ENCODE data around the gene GPR82. TPM values are rescaled to one million over a fixed set of nuclear protein-coding genes. Genes with fewer than 3 reads are reported as not detected.

GPR82 gene
- total and polyA plus RNA-seq, 9 donors: 0.06 to 0.57 (median 0.13) TPM

- H3K36me3 ChIP-seq: no peaks in the 10 kb centered on the region
- no peaks in the 10 kb centered on the region for H3K4me1 ChIP-seq (ENCODE audit: insufficient read depth)
- H3K27ac ChIP-seq: no peak overlapping the region
- intact Hi-C loops (cut with DNase I): no loop called here
- no peaks in the 10 kb centered on the region for H3K9me3 ChIP-seq
- no peak overlapping the region for H3K4me3 ChIP-seq
- H3K27me3 ChIP-seq: no peaks in the 10 kb centered on the region
- 69 to 88% (median 81%) methylated on average over 1 of the region's 1 CpG for WGBS, 3 donors
- TF ChIP-seq POLR2A (IDR thresholded peaks at IDR 0.05) (no peak), CTCF (IDR thresholded peaks at IDR 0.05) (no peak), EP300 (IDR thresholded peaks at IDR 0.05) (no peak)
- no peak for DNase-seq
These were observed 18.9 kb upstream of the GPR82 start for GRCh38 chrX:41705042-41705441.

GRCh38 chrX:41705680-41706374 lies 18.2 kb upstream of the GPR82 start:
- Histone ChIP-seq H3K4me1 (ENCODE audit: insufficient read depth) (no peaks in the 10 kb centered on the region), H3K4me3 (no peak overlapping the region), H3K27ac (no peak overlapping the region), H3K27me3 (no peaks in the 10 kb centered on the region), H3K9me3 (no peaks in the 10 kb centered on the region), H3K36me3 (no peaks in the 10 kb centered on the region)
- TF ChIP-seq CTCF (IDR thresholded peaks at IDR 0.05): no peak
- no peak for TF ChIP-seq EP300 (IDR thresholded peaks at IDR 0.05)
- TF ChIP-seq POLR2A (IDR thresholded peaks at IDR 0.05): no peak
- WGBS, 3 donors: 76 to 83% (median 77%) methylated on average over 3 of the region's 3 CpGs
- intact Hi-C loops (cut with DNase I): no loop called here
- no peak for DNase-seq

- no peak for DNase-seq
- intact Hi-C loops (cut with DNase I): no loop called here
- Histone ChIP-seq H3K9me3 (no peaks in the 10 kb centered on the region), H3K27ac (no peak overlapping the region), H3K4me1 (ENCODE audit: insufficient read depth) (no peaks in the 10 kb centered on the region), H3K4me3 (no peak overlapping the region), H3K36me3 (no peaks in the 10 kb centered on the region), H3K27me3 (no peaks in the 10 kb centered on the region)
- TF ChIP-seq POLR2A (IDR thresholded peaks at IDR 0.05): no peak
- TF ChIP-seq CTCF (IDR thresholded peaks at IDR 0.05): no peak
- TF ChIP-seq EP300 (IDR thresholded peaks at IDR 0.05): no peak
- WGBS, 3 donors: 51 to 64% (median 61%) methylated on average over 1 of the region's 1 CpG
These were observed 16.8 kb upstream of the GPR82 start for GRCh38 chrX:41707218-41707617.

GRCh38 chrX:41708486-41708885 lies 15.5 kb upstream of the GPR82 start:
- no peaks in the 10 kb centered on the region for H3K36me3 ChIP-seq
- DNase-seq: no peak
- H3K4me3 ChIP-seq: no peak overlapping the region
- intact Hi-C loops (cut with DNase I): no loop called here
- no peaks in the 10 kb centered on the region for H3K9me3 ChIP-seq
- H3K27ac ChIP-seq: no peak overlapping the region
- H3K27me3 ChIP-seq: no peaks in the 10 kb centered on the region
- TF ChIP-seq POLR2A (IDR thresholded peaks at IDR 0.05) (no peak), CTCF (IDR thresholded peaks at IDR 0.05) (no peak), EP300 (IDR thresholded peaks at IDR 0.05) (no peak)
- no peaks in the 10 kb centered on the region for H3K4me1 ChIP-seq (ENCODE audit: insufficient read depth)
- 43 to 49% (median 43%) methylated on average over 3 of the region's 3 CpGs for WGBS, 3 donors

All from ovary (tissue), 9 donors.